ENCODE measurements around the gene ZNF229. TPM values are rescaled to one million over a fixed set of nuclear protein-coding genes. Genes with fewer than 3 reads are reported as not detected.

ZNF229 gene
- total and polyA plus RNA-seq, 3 experiments from 2014 or later, result 0.10 to 1.6 (median 1.2) TPM

Other genes starting within 250 kb of the ZNF229 start
- 10 to 100 TPM; 22.1 to 24.0 TPM for gene ZNF227, start 235.9 kb downstream of the ZNF229 start, total RNA-seq
- gene ZNF227, start 235.9 kb downstream of the ZNF229 start, polyA plus RNA-seq, result 11.4 TPM
- gene ZNF233, start 188.6 kb downstream of the ZNF229 start, total RNA-seq, result under 1 TPM; 0.09 to 0.22 TPM
- gene ZNF233, start 188.6 kb downstream of the ZNF229 start, polyA plus RNA-seq, result 0.44 TPM
- 1 to 10 TPM; 4.7 to 5.1 TPM for gene ZNF235, start 143.4 kb downstream of the ZNF229 start, total RNA-seq
- 3.8 TPM for gene ZNF235, start 143.4 kb downstream of the ZNF229 start, polyA plus RNA-seq
- gene ZNF112, start 91.8 kb downstream of the ZNF229 start, total RNA-seq, result under 1 TPM in 1 of 2 experiments, not detected in 1; 0.49 TPM
- gene ZNF112, start 91.8 kb downstream of the ZNF229 start, polyA plus RNA-seq, result not detected
- gene ZNF285, start 46.9 kb downstream of the ZNF229 start, total RNA-seq, result 1 to 10 TPM in 1 of 2 experiments, under 1 TPM in 1; 0.64 to 1.0 TPM
- 1.4 TPM for gene ZNF285, start 46.9 kb downstream of the ZNF229 start, polyA plus RNA-seq
- 1 to 10 TPM; 8.6 to 9.1 TPM for gene ZNF180, start 52.0 kb upstream of the ZNF229 start, total RNA-seq
- gene ZNF180, start 52.0 kb upstream of the ZNF229 start, polyA plus RNA-seq, result 8.4 TPM
- not detected for gene CEACAM20, start 81.2 kb upstream of the ZNF229 start, total RNA-seq
- not detected for gene CEACAM20, start 81.2 kb upstream of the ZNF229 start, polyA plus RNA-seq
- not detected for gene IGSF23, start 165.1 kb upstream of the ZNF229 start, total RNA-seq
- not detected for gene IGSF23, start 165.1 kb upstream of the ZNF229 start, polyA plus RNA-seq
- gene PVR, start 195.4 kb upstream of the ZNF229 start, total RNA-seq, result 1 to 10 TPM; 5.2 to 5.3 TPM
- gene PVR, start 195.4 kb upstream of the ZNF229 start, polyA plus RNA-seq, result 0.56 TPM
- gene CEACAM19, start 223.0 kb upstream of the ZNF229 start, total RNA-seq, result under 1 TPM; 0.18 to 0.24 TPM
- gene CEACAM19, start 223.0 kb upstream of the ZNF229 start, polyA plus RNA-seq, result not detected

All from CD8-positive, alpha-beta memory T cell (primary cell).